K562 (cell line): ENCODE results near the gene PRR5. TPM values are rescaled to one million over a fixed set of nuclear protein-coding genes. Genes with fewer than 3 reads are reported as not detected.

Experiments
- ATAC-seq: fragments of 200-7000 bp; cut with Tn5 transposase; 3 replicates; pipeline ENCODE4 v1.9.1; 2020; ENCODE audit warnings: moderate library complexity
- BruUV-seq: library from RNA; stranded (reverse); fragments of 400-500 nt; replicated peaks from 2 replicates; lab custom pipeline; 2021; lab: Mats Ljungman, UMichigan
- CTCF ChIA-PET: fragments of 300-600 bp; formaldehyde crosslinking; extraction: SDS; loops from one replicate; lab custom pipeline; 2021; ENCODE audit warnings: low intra/inter-chr PET ratio; lab: Yijun Ruan, JAX
- POLR2A ChIA-PET: fragments of 300-600, 350-650 bp; sonication (Branson Sonifier 250); formaldehyde crosslinking; extraction: SDS; loops from one replicate; lab custom pipeline; 2021; ENCODE audit warnings: antibody characterized with exemption, inconsistent platforms; lab: Yijun Ruan, JAX
- DNase-seq, 4 experiments: peaks; one replicate each; pipeline versions ENCODE4 v3.0.0 to v3.0.0-alpha.2; 2011 to 2018; ENCODE audit warnings: low spot score in 3 of 4, mixed read lengths in 3 of 4; ENCODE audit errors: extremely low read depth in 1 of 4
- FAIRE-seq: peaks from 2 replicates; lab custom pipeline; 2011; peaks lifted over from hg19 to GRCh38; lab: Jason Lieb, UNC
- H2AFZ ChIP-seq: 2 replicates; pipeline ENCODE4 v1.6.0; 2011; ENCODE audit warnings: low read depth, low read length, control low read depth, inconsistent platforms
- H3K27ac ChIP-seq: fragments of 200-600 bp; 3 replicates; pipeline ENCODE4 v1.8.0; 2011; ENCODE audit warnings: low read depth, mild to moderate bottlenecking, control low read depth, inconsistent platforms, low read length, moderate library complexity, mixed read lengths; ENCODE audit errors: extremely low read depth
- H3K27me3 ChIP-seq, 2 experiments: fragments of 300-600 bp in 1 of 2; 2 replicates in 1 of 2; 3 replicates in 1 of 2; pipeline versions ENCODE4 v1.6.0 to v1.8.0; 2011; ENCODE audit warnings: inconsistent platforms in 2 of 2, low read length in 2 of 2, mild to moderate bottlenecking in 1 of 2, mixed read lengths in 1 of 2, moderate library complexity in 1 of 2; ENCODE audit not compliant: control insufficient read depth in 2 of 2, insufficient read depth in 2 of 2
- H3K36me3 ChIP-seq: fragments of 300-600 bp; 3 replicates; pipeline ENCODE4 v1.8.0; 2011; ENCODE audit warnings: mild to moderate bottlenecking, low read length, inconsistent platforms; ENCODE audit not compliant: control insufficient read depth, insufficient read depth
- H3K4me1 ChIP-seq, 2 experiments: fragments of 200-600 bp in 1 of 2; replicated peaks in 1 of 2; 2 replicates in 1 of 2; 3 replicates in 1 of 2; pipeline versions ENCODE4 v1.5.1 to v1.8.0; 2011; ENCODE audit warnings: inconsistent platforms in 2 of 2, low read length in 2 of 2, mild to moderate bottlenecking in 1 of 2, mixed read lengths in 1 of 2, moderate library complexity in 1 of 2; ENCODE audit not compliant: control insufficient read depth in 2 of 2, insufficient read depth in 2 of 2
- H3K4me2 ChIP-seq: 2 replicates; pipeline ENCODE4 v1.6.1; 2011; ENCODE audit warnings: low read length, control low read depth, inconsistent platforms, mixed read lengths; ENCODE audit not compliant: insufficient read depth
- H3K4me3 ChIP-seq: fragments of 200-600 bp; sonication (generic), shearing (Covaris generic); 2 replicates; pipeline ENCODE4 v1.5.1; 2016; ENCODE audit warnings: control low read depth, inconsistent platforms
- H3K79me2 ChIP-seq: fragments of 200-600 bp; 3 replicates; pipeline ENCODE4 v1.8.0; 2011; ENCODE audit warnings: low read length, inconsistent platforms; ENCODE audit not compliant: control insufficient read depth, insufficient read depth
- H3K9ac ChIP-seq, 2 experiments: 2 replicates each; pipeline versions ENCODE4 v1.6.0 to v1.6.1; 2011; ENCODE audit warnings: low read depth in 2 of 2, low read length in 2 of 2, control low read depth in 1 of 2, inconsistent platforms in 1 of 2, mild to moderate bottlenecking in 1 of 2, mixed read lengths in 1 of 2; ENCODE audit not compliant: insufficient read depth in 1 of 2
- H3K9me1 ChIP-seq: one replicate; pipeline ENCODE4 v1.6.0; 2011; ENCODE audit warnings: inconsistent platforms, mild to moderate bottlenecking, low read length, moderate library complexity; ENCODE audit not compliant: control insufficient read depth, insufficient read depth
- H3K9me3 ChIP-seq: replicated peaks from 2 replicates; pipeline ENCODE4 v1.5.1; 2011; ENCODE audit warnings: low read depth, low read length, inconsistent platforms; ENCODE audit not compliant: control insufficient read depth, insufficient read depth
- H4K20me1 ChIP-seq: replicated peaks from 2 replicates; pipeline ENCODE4 v1.6.1; 2011; ENCODE audit warnings: low read length, inconsistent platforms, mixed read lengths; ENCODE audit not compliant: control insufficient read depth, insufficient read depth
- ELK1 ChIP-seq: sonication (generic); formaldehyde crosslinking; IDR thresholded peaks from 2 replicates; pipeline ENCODE4 v1.8.1; 2022; ENCODE audit warnings: missing genetic modification reagents
- POLR2A ChIP-seq: fragments of 450-650 bp; conservative IDR thresholded peaks from 2 replicates; pipeline ENCODE4 v1.6.1; 2016
- XRCC5 ChIP-seq: fragments of 200-400 bp; formaldehyde crosslinking; IDR thresholded peaks from 2 replicates; pipeline ENCODE4 v1.6.1; 2017; ENCODE audit warnings: low read depth, mild to moderate bottlenecking, low read length
- WGBS: fragments of 100-300 bp; shearing (Covaris generic); methylation state at CpG from one replicate; pipeline ENCODE4 v1.1.6; 2016; ENCODE audit warnings: low coverage, mixed read lengths; ENCODE audit not compliant: insufficient coverage; ENCODE audit errors: missing lambda C conversion rate; 5-methylcytosine and 5-hydroxymethylcytosine counted together
- in situ Hi-C: fragments of 300-500 bp; cut with MboI; formaldehyde crosslinking; loops from 4 replicates; pipeline ENCODE4 v1.15.0; 2018; ENCODE audit warnings: inconsistent platforms, mixed read lengths
- intact Hi-C: fragments of 100-400 bp; cut with micrococcal nuclease; formaldehyde crosslinking; loops from 2 replicates; pipeline ENCODE4 v1.14.2; 2022
- polyA plus RNA-seq, 8 experiments: library from polyadenylated mRNA; depleted of rRNA in 4 of 8; stranded (reverse) in 5 of 8; unstranded in 3 of 8; fragments of >200 nt; fragmentation: Nextera tagmentation in 2 of 8; fragmentation: Illumina TruSeq in 1 of 8; extraction: Ambion mirVana in 2 of 8; extraction: Trizol in 1 of 8; gene quantifications; 2 replicates each; pipeline versions ENCODE4 v1.2.1 to v1.2.3, GENCODE V29; 2011 to 2014; ENCODE audit warnings: inconsistent platforms in 1 of 8, missing spikeins in 1 of 8
- total RNA-seq, 7 experiments: library from RNA; depleted of rRNA in 6 of 7; stranded (reverse); fragments of >200 nt in 6 of 7; fragmentation: Illumina TruSeq in 2 of 7; extraction: Trizol in 2 of 7; gene quantifications; 2 replicates each; pipeline versions ENCODE4 v1.2.1 to v1.2.3, GENCODE V29; 2011 to 2021; ENCODE audit warnings: low replicate concordance in 1 of 7
- TF ChIP-seq, protein P1 (sequence below): sonication (generic); formaldehyde crosslinking; IDR thresholded peaks from 2 replicates; pipeline ENCODE4 v1.5.0; 2020; ENCODE audit warnings: missing genetic modification reagents

The PRR5 gene
- total and polyA plus RNA-seq, 9 of the 15 experiments (the other 6 are each of a cell fraction or from before 2014, with no cell fraction given), result 0.13 to 21.0 (median 7.5) TPM

DNA sequence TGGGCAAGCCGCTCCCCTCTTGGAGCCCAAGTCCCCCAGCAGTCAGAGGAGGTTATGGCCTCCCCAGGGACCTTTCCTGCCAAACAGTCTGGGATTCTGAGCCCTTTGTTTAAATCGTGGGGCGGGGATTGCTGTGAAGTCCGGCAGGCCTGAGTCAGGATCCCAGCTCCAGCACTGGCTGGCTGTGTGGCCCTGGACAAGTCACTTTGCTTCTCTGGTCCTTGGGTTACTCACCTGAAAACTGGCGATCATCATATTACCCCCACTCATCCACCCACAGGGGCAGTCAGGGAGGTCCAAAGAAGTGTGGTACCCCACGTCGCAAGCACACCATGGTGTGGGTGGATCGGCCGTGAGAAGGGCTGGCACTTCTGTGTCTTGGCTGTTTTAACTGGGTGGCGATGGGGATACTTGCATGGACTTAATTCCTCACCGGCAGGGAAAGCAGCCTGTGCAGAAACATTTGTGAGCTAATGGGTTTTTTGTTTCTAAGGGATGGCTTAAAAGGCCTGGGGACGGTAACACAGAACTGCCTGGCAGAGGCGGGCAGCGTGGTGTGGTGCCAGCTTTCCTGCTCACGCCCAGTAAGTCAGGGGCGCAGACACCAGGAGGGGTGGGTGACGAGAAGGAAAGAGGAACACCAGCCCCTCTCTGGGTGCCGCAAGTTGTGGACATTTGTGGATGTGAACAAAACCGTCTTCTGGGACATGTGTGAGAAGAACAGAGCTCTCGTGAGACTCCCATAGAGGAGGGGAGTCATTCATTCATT lies 31.6 kb upstream of the PRR5 start:
- Histone ChIP-seq H2AFZ (no peak overlapping the region), H3K79me2 (no peaks in the 10 kb centered on the region), H3K36me3 (no peaks in the 10 kb centered on the region), H3K9me3 (no peaks in the 10 kb centered on the region), H3K4me1 (peaks cover 3 to 25% of the 10 kb centered on the region in 2 experiments; a peak in 4 of 5 replicates), H3K9me1 (no peaks in the 10 kb centered on the region), H3K27me3 (peaks cover 0 to 4% of the 10 kb centered on the region in 2 experiments; a peak in 2 of 5 replicates), H3K4me3 (no peak overlapping the region), H3K9ac (no peak overlapping the region), H4K20me1 (no peaks in the 10 kb centered on the region), H3K4me2 (no peak overlapping the region), H3K27ac (no peak overlapping the region)
- no peak for FAIRE-seq
- no peak for DNase-seq
- WGBS, result 61% methylated on average over 17 of the region's 20 CpGs
- ATAC-seq, result no peak
- TF ChIP-seq XRCC5, result no peak
- TF ChIP-seq, protein P1, sequence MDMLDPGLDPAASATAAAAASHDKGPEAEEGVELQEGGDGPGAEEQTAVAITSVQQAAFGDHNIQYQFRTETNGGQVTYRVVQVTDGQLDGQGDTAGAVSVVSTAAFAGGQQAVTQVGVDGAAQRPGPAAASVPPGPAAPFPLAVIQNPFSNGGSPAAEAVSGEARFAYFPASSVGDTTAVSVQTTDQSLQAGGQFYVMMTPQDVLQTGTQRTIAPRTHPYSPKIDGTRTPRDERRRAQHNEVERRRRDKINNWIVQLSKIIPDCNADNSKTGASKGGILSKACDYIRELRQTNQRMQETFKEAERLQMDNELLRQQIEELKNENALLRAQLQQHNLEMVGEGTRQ (CRISPR knock-in tag), result no peak
- TF ChIP-seq ELK1 (CRISPR knock-in tag), result no peak
- TF ChIP-seq POLR2A, result no peak
- POLR2A ChIA-PET, result interaction anchor here (0.5 to 1.2 kb wide), 3 partner anchors 11 to 647 kb away, joined by 3 to 4 read pairs (median 3); partner anchors contain the start of gene PARVB
- CTCF ChIA-PET, result no interaction called here
- intact Hi-C loops, result no loop called here
- no TSS peak for BruUV-seq
- in situ Hi-C loops, result no loop called here
